ENCODE data around the gene MAGIX. TPM values are rescaled to one million over a fixed set of nuclear protein-coding genes. Genes with fewer than 3 reads are reported as not detected.

MAGIX gene
- total and polyA plus RNA-seq, 2 experiments from 2014 or later = 6.5 to 7.1 TPM

DNA sequence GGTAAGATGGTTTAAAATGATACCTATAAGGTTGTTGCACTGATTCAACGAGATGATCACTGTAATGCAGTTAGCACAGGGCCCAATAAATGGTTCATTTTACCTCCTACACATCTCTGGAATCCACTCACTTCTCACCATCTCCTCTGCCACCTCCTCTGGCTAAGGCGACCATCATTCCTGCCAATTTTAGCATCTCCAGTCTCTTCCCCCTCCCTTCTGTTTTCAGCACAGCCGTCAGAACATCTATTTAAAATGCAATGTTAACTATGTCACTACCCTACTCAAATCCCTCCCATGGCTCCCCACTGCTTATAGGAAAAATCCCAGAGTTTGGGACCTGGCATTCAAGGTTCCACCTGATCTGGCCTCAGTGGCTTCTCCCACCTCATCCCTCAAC is 41.0 kb downstream of the MAGIX start:
- no peaks in the 10 kb centered on the region for H3K4me1 ChIP-seq (ENCODE audit: insufficient read depth)
- DNase-seq (ENCODE audit: low spot score) = no peak
- no peak overlapping the region for H2AFZ ChIP-seq
- WGBS (ENCODE audit: low lambda C conversion rate, missing lambda C conversion rate) = 68% methylated on average over 3 of the region's 3 CpGs
- no peaks in the 10 kb centered on the region for H3K9me3 ChIP-seq (ENCODE audit: low read depth)
- no peaks in the 10 kb centered on the region for H3K79me2 ChIP-seq
- H3K36me3 ChIP-seq (replicated peaks; ENCODE audit: insufficient read depth, low read depth) = no peaks in the 10 kb centered on the region
- no peak for TF ChIP-seq CTCF (IDR thresholded peaks at IDR 0.05; ENCODE audit: poor library complexity)
- no peak for TF ChIP-seq EZH2 (IDR thresholded peaks at IDR 0.05; ENCODE audit: borderline replicate concordance)
- no peak for TF ChIP-seq EZH2phosphoT487 (IDR thresholded peaks at IDR 0.05; ENCODE audit: low read depth, severe bottlenecking, unreplicated experiment)
- no peak overlapping the region for H3K27ac ChIP-seq
- no peaks in the 10 kb centered on the region for H3K27me3 ChIP-seq
- H3K9me2 ChIP-seq (replicated peaks; ENCODE audit: insufficient read depth) = no peaks in the 10 kb centered on the region
- H3K4me2 ChIP-seq = no peak overlapping the region
- no peak overlapping the region for H3K4me3 ChIP-seq
- H4K20me1 ChIP-seq (ENCODE audit: insufficient read depth, poor library complexity, severe bottlenecking) = no peaks in the 10 kb centered on the region

DNA sequence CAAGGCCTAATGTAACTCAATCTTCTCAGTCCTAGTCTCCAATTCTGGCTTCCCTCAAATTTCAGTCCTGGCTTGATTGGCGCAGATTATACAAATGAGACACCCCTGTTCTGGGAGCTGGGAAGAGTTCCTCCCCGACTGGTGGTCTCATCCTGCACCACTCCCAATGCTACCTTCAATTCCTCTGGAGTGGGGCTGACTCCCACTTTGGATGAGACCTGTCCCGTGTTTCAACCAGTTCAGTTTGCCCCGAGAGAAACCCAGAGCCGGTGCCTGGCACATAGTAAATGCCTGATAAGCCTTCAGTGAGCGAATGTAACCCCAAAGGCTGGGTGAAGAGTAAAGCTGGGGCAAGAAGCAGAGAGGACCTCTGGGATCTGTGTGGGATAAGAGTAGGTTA is 41.5 kb downstream of the MAGIX start:
- Histone ChIP-seq H3K79me2 (no peaks in the 10 kb centered on the region), H2AFZ (no peak overlapping the region), H3K4me1 (ENCODE audit: insufficient read depth) (no peaks in the 10 kb centered on the region), H3K4me2 (no peak overlapping the region), H3K27ac (no peak overlapping the region), H4K20me1 (ENCODE audit: insufficient read depth, poor library complexity, severe bottlenecking) (no peaks in the 10 kb centered on the region), H3K9me2 (replicated peaks; ENCODE audit: insufficient read depth) (no peaks in the 10 kb centered on the region), H3K27me3 (no peaks in the 10 kb centered on the region), H3K9me3 (ENCODE audit: low read depth) (no peaks in the 10 kb centered on the region), H3K4me3 (no peak overlapping the region), H3K36me3 (replicated peaks; ENCODE audit: insufficient read depth, low read depth) (no peaks in the 10 kb centered on the region)
- no peak for DNase-seq (ENCODE audit: low spot score)
- WGBS (ENCODE audit: low lambda C conversion rate, missing lambda C conversion rate) = 81% methylated on average over 6 of the region's 6 CpGs
- TF ChIP-seq CTCF (IDR thresholded peaks at IDR 0.05; ENCODE audit: poor library complexity) = no peak
- no peak for TF ChIP-seq EZH2 (IDR thresholded peaks at IDR 0.05; ENCODE audit: borderline replicate concordance)
- TF ChIP-seq EZH2phosphoT487 (IDR thresholded peaks at IDR 0.05; ENCODE audit: low read depth, severe bottlenecking, unreplicated experiment) = no peak

- H2AFZ ChIP-seq = no peak overlapping the region
- H3K27ac ChIP-seq = no peak overlapping the region
- DNase-seq (ENCODE audit: low spot score) = no peak
- 45% methylated on average over 3 of the region's 4 CpGs for WGBS (ENCODE audit: low lambda C conversion rate, missing lambda C conversion rate)
- TF ChIP-seq CTCF (IDR thresholded peaks at IDR 0.05; ENCODE audit: poor library complexity) (no peak), EZH2phosphoT487 (IDR thresholded peaks at IDR 0.05; ENCODE audit: low read depth, severe bottlenecking, unreplicated experiment) (no peak), EZH2 (IDR thresholded peaks at IDR 0.05; ENCODE audit: borderline replicate concordance) (no peak)
- no peaks in the 10 kb centered on the region for H3K36me3 ChIP-seq (replicated peaks; ENCODE audit: insufficient read depth, low read depth)
- no peaks in the 10 kb centered on the region for H3K79me2 ChIP-seq
- H3K4me3 ChIP-seq = no peak overlapping the region
- no peaks in the 10 kb centered on the region for H3K27me3 ChIP-seq
- no peaks in the 10 kb centered on the region for H3K9me3 ChIP-seq (ENCODE audit: low read depth)
- H3K4me1 ChIP-seq (ENCODE audit: insufficient read depth) = no peaks in the 10 kb centered on the region
- no peaks in the 10 kb centered on the region for H4K20me1 ChIP-seq (ENCODE audit: insufficient read depth, poor library complexity, severe bottlenecking)
- H3K4me2 ChIP-seq = no peak overlapping the region
- no peaks in the 10 kb centered on the region for H3K9me2 ChIP-seq (replicated peaks; ENCODE audit: insufficient read depth)
These were observed 42.2 kb downstream of the MAGIX start for GRCh38 chrX:49204709-49205108.

- Histone ChIP-seq H3K4me2 (no peak overlapping the region), H3K4me1 (ENCODE audit: insufficient read depth) (no peaks in the 10 kb centered on the region), H3K9me2 (replicated peaks; ENCODE audit: insufficient read depth) (no peaks in the 10 kb centered on the region), H3K36me3 (replicated peaks; ENCODE audit: insufficient read depth, low read depth) (no peaks in the 10 kb centered on the region), H2AFZ (no peak overlapping the region), H3K79me2 (no peaks in the 10 kb centered on the region), H3K27ac (no peak overlapping the region), H3K4me3 (no peak overlapping the region), H3K9me3 (ENCODE audit: low read depth) (no peaks in the 10 kb centered on the region), H3K27me3 (no peaks in the 10 kb centered on the region), H4K20me1 (ENCODE audit: insufficient read depth, poor library complexity, severe bottlenecking) (no peaks in the 10 kb centered on the region)
- TF ChIP-seq CTCF (IDR thresholded peaks at IDR 0.05; ENCODE audit: poor library complexity) (no peak), EZH2 (IDR thresholded peaks at IDR 0.05; ENCODE audit: borderline replicate concordance) (no peak)
- WGBS (ENCODE audit: low lambda C conversion rate, missing lambda C conversion rate) = 89% methylated on average over 13 of the region's 13 CpGs
- no peak for DNase-seq (ENCODE audit: low spot score)
These were observed 42.9 kb downstream of the MAGIX start for GRCh38 chrX:49205443-49205842.

All from hepatocyte (in vitro differentiated cells).